Activated CD4-positive, alpha-beta memory T cell treated with anti-CD3 and anti-CD28 coated beads, Interleukin-2, amount 10 ng/mL, durations not matched to agents 7 days and 5 days (primary cell): ENCODE data around the gene ASTN2. TPM values are rescaled to one million over a fixed set of nuclear protein-coding genes. Genes with fewer than 3 reads are reported as not detected.

ENCODE experiments used
- CTCF ChIA-PET: fragments of 350-600 bp; sonication (Branson Sonifier 250); formaldehyde crosslinking; loops from one replicate; lab custom pipeline; 2021; ENCODE audit warnings: antibody characterized with exemption, inconsistent platforms; lab: Charles Lee
- POLR2A ChIA-PET: fragments of 350-600 bp; sonication (Branson Sonifier 250); formaldehyde crosslinking; loops from one replicate; lab custom pipeline; 2021; ENCODE audit warnings: antibody characterized with exemption; lab: Charles Lee
- DNase-seq: peaks from one replicate; pipeline ENCODE4 v3.0.0-alpha.2; 2020
- H3K27ac Mint-ChIP-seq: one replicate; pipeline ENCODE4 v1.8.0; 2021; ENCODE audit warnings: mild to moderate bottlenecking, mixed read lengths
- H3K27me3 Mint-ChIP-seq: one replicate; pipeline ENCODE4 v1.8.0; 2021; ENCODE audit warnings: mixed read lengths
- H3K36me3 Mint-ChIP-seq: one replicate; pipeline ENCODE4 v1.8.0; 2021; ENCODE audit warnings: low read depth, mixed read lengths
- H3K4me1 Mint-ChIP-seq: one replicate; pipeline ENCODE4 v1.8.0; 2021; ENCODE audit warnings: mixed read lengths
- H3K4me3 Mint-ChIP-seq: one replicate; pipeline ENCODE4 v1.8.0; 2021; ENCODE audit warnings: mild to moderate bottlenecking, mixed read lengths
- H3K9me3 Mint-ChIP-seq: one replicate; pipeline ENCODE4 v1.8.0; 2021; ENCODE audit warnings: mixed read lengths
- total RNA-seq, 2 experiments: library from RNA; stranded (reverse); gene quantifications; one replicate each; pipeline ENCODE4 v1.2.3, GENCODE V29; 2021

Gene ASTN2
- total RNA-seq, 2 experiments from 2014 or later, result 2.5 to 3.0 TPM

GRCh38 chr9:116629634-116630033 is 785.2 kb downstream of the ASTN2 start:
- Mint-ChIP-seq H3K4me1 (no peaks in the 10 kb centered on the region), H3K9me3 (no peaks in the 10 kb centered on the region), H3K4me3 (no peak overlapping the region), H3K27me3 (no peaks in the 10 kb centered on the region), H3K27ac (no peak overlapping the region), H3K36me3 (no peaks in the 10 kb centered on the region)
- POLR2A ChIA-PET, result no interaction called here
- DNase-seq, result no peak
- CTCF ChIA-PET, result no interaction called here

DNA sequence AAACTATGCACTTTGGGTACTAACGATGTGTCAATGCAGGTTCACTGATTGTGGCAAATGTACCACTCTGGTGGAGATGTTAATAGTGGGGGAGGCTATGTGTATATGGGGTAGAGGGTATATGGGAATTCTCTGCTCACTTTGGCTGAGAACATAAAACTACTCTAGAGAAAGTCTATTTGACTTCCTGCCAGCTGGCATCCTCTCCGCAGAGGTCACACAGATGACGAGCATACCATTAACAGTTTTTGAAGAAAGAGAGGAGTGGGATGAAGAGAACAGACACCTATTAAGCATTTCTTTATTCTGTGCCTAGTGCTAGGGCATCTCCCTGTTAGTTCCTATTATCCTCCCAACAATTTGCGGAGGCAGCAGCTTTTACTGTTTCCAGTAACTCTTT is 786.1 kb downstream of the ASTN2 start:
- H3K27ac Mint-ChIP-seq, result no peak overlapping the region
- POLR2A ChIA-PET, result no interaction called here
- no peaks in the 10 kb centered on the region for H3K4me1 Mint-ChIP-seq
- no peaks in the 10 kb centered on the region for H3K36me3 Mint-ChIP-seq
- CTCF ChIA-PET, result no interaction called here
- no peaks in the 10 kb centered on the region for H3K9me3 Mint-ChIP-seq
- no peak for DNase-seq
- no peak overlapping the region for H3K4me3 Mint-ChIP-seq
- H3K27me3 Mint-ChIP-seq, result no peaks in the 10 kb centered on the region

- Mint-ChIP-seq H3K27ac (no peak overlapping the region), H3K9me3 (no peaks in the 10 kb centered on the region), H3K27me3 (no peaks in the 10 kb centered on the region), H3K36me3 (no peaks in the 10 kb centered on the region), H3K4me3 (no peak overlapping the region), H3K4me1 (no peaks in the 10 kb centered on the region)
- POLR2A ChIA-PET, result no interaction called here
- DNase-seq, result no peak
- CTCF ChIA-PET, result no interaction called here
Observed at GRCh38 chr9:116627433-116627832, 787.4 kb downstream of the ASTN2 start.

DNA sequence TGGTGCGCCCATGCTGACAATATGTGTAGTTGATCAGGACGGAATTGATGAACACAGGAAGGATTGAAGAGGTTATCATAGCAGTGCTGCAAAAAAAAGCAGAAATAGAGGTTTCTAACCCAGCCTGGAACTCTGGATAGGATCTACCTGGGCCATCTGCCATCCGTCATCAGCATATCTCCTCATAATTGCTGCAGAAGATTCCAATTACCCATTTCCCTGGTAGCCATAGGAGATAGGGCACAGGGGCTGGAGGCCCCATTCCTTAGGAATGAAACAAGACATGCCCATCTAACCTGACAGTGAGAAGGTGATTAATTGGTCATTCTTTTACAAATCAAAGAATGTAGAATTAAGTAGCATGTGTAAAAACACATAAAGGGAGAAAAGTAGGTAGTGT is 788.1 kb downstream of the ASTN2 start:
- Mint-ChIP-seq H3K27ac (no peak overlapping the region), H3K36me3 (no peaks in the 10 kb centered on the region), H3K4me1 (no peaks in the 10 kb centered on the region), H3K9me3 (no peaks in the 10 kb centered on the region), H3K4me3 (no peak overlapping the region), H3K27me3 (no peaks in the 10 kb centered on the region)
- no peak for DNase-seq
- ChIA-PET CTCF (no interaction called here), POLR2A (no interaction called here)

- H3K36me3 Mint-ChIP-seq, result no peaks in the 10 kb centered on the region
- H3K4me1 Mint-ChIP-seq, result no peaks in the 10 kb centered on the region
- POLR2A ChIA-PET, result no interaction called here
- CTCF ChIA-PET, result no interaction called here
- H3K27ac Mint-ChIP-seq, result no peak overlapping the region
- H3K27me3 Mint-ChIP-seq, result no peaks in the 10 kb centered on the region
- H3K4me3 Mint-ChIP-seq, result no peak overlapping the region
- H3K9me3 Mint-ChIP-seq, result no peaks in the 10 kb centered on the region
- DNase-seq, result no peak
Observed at GRCh38 chr9:116623715-116624114, 791.1 kb downstream of the ASTN2 start.

GRCh38 chr9:116617389-116617788 is 797.5 kb downstream of the ASTN2 start:
- Mint-ChIP-seq H3K4me3 (no peak overlapping the region), H3K36me3 (peaks cover 12% of the 10 kb centered on the region), H3K27me3 (no peaks in the 10 kb centered on the region), H3K9me3 (no peaks in the 10 kb centered on the region), H3K4me1 (no peaks in the 10 kb centered on the region), H3K27ac (no peak overlapping the region)
- no peak for DNase-seq
- ChIA-PET CTCF (no interaction called here), POLR2A (no interaction called here)

GRCh38 chr9:116616304-116616914 is 798.4 kb downstream of the ASTN2 start:
- ChIA-PET POLR2A (no interaction called here), CTCF (no interaction called here)
- H3K27ac Mint-ChIP-seq, result no peak overlapping the region
- no peak overlapping the region for H3K4me3 Mint-ChIP-seq
- no peaks in the 10 kb centered on the region for H3K4me1 Mint-ChIP-seq
- no peak for DNase-seq
- H3K36me3 Mint-ChIP-seq, result peaks cover 14% of the 10 kb centered on the region
- H3K9me3 Mint-ChIP-seq, result no peaks in the 10 kb centered on the region
- H3K27me3 Mint-ChIP-seq, result no peaks in the 10 kb centered on the region

GRCh38 chr9:116608064-116608463 is 806.8 kb downstream of the ASTN2 start:
- Mint-ChIP-seq H3K4me1 (no peaks in the 10 kb centered on the region), H3K36me3 (peaks cover 7% of the 10 kb centered on the region), H3K4me3 (no peak overlapping the region), H3K9me3 (no peaks in the 10 kb centered on the region), H3K27me3 (no peaks in the 10 kb centered on the region), H3K27ac (no peak overlapping the region)
- ChIA-PET POLR2A (no interaction called here), CTCF (no interaction called here)
- DNase-seq, result no peak

DNA sequence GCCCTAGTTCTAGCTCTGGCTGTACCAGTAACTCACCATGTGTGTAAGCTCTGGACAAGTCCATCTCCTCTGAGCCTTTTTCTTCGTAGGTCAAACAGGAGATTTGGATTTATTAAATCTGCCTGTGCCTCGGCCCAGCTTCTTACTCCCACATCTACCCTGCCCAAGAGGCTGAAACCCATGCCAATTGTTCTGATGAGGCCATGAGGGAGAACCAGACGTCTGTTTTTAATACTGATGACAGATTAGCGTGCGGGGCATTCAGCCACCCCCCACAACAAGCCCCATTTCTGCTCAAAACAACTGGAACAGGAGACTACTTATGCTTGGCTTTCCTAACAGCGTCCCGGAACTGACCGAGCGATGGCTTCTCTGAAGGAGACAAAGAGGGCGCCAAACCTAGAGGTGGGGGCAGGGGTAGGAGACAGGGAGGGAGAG is 808.9 kb downstream of the ASTN2 start:
- Mint-ChIP-seq H3K36me3 (no peaks in the 10 kb centered on the region), H3K27me3 (no peaks in the 10 kb centered on the region), H3K27ac (no peak overlapping the region), H3K9me3 (no peaks in the 10 kb centered on the region), H3K4me3 (no peak overlapping the region), H3K4me1 (no peaks in the 10 kb centered on the region)
- no peak for DNase-seq
- CTCF ChIA-PET, result no interaction called here
- POLR2A ChIA-PET, result no interaction called here

DNA sequence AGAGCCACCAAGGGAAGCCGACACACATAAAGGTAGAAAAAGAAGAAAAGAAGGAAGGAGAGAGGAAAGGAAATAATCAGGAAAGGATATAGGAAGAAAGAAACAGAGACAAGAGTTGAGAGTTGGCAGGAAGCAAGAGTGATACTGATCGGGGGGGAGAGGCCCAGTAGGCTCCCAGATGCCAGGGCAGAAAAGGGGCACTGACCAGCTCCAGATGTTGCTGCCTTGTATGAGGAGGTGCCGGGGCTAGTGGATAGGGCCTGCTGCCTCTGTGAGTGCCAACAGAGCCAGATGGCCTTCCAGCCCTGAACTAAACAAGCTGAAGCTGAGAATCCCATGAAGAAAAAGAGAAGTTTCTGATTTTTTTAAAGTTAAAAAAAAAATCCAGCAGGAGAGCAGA is 809.8 kb downstream of the ASTN2 start:
- no peak overlapping the region for H3K4me3 Mint-ChIP-seq
- no peak overlapping the region for H3K27ac Mint-ChIP-seq
- ChIA-PET CTCF (interaction anchor here (0.6 kb wide), 1 partner anchor 1039 kb away, joined by 5 read pairs; no protein-coding TSS in a partner anchor), POLR2A (no interaction called here)
- no peak for DNase-seq
- H3K27me3 Mint-ChIP-seq, result no peaks in the 10 kb centered on the region
- no peaks in the 10 kb centered on the region for H3K9me3 Mint-ChIP-seq
- no peaks in the 10 kb centered on the region for H3K4me1 Mint-ChIP-seq
- no peaks in the 10 kb centered on the region for H3K36me3 Mint-ChIP-seq

DNA sequence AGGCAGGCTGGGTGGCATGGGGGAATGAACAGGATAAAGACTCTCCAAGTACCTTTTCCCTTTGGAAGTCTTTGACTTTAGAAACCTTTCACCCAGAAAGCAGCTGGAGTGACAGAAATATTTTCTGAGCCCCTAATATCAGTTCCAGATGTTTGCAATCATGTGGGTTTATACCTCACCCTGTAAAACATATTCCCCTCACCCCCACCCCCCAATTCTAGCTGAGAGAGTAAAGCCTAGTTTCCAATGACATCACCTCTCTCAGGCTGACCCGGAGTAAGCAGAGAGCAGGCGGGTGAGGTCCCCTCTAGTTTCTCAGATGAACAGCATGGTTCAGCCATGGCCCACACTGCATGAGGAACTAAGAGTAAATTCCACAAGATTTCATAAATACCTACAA is 810.6 kb downstream of the ASTN2 start:
- no peak for DNase-seq
- H3K9me3 Mint-ChIP-seq, result no peaks in the 10 kb centered on the region
- H3K27ac Mint-ChIP-seq, result no peak overlapping the region
- H3K27me3 Mint-ChIP-seq, result no peaks in the 10 kb centered on the region
- H3K4me3 Mint-ChIP-seq, result no peak overlapping the region
- POLR2A ChIA-PET, result no interaction called here
- no peaks in the 10 kb centered on the region for H3K4me1 Mint-ChIP-seq
- CTCF ChIA-PET, result interaction anchor here (0.6 kb wide), 1 partner anchor 1040 kb away, joined by 5 read pairs; no protein-coding TSS in a partner anchor
- H3K36me3 Mint-ChIP-seq, result no peaks in the 10 kb centered on the region

DNA sequence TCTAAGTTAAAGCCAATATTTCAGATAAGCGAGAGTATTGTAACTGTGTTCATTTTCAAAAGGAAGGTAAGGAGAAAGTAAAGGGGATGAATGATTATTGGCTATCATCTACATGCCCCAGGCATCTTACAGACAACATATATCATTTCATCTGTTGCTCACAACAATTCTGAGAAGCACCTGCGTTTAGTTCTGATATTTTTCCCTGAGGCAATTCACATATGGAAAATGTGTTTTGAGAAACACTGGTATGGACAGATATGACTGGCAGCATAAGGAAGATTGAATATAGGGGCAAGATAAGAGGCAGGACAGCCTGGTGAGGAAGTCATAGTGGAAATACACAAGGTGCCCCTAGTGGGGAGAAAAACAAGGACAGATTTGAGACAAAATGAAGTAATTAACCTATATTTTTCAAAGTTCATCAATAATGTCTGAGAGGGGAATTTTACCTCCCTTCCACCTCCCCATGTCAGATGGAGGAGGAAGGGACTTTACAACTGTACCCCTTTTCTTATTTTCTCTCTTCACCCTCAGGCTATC is 815.4 kb downstream of the ASTN2 start:
- Mint-ChIP-seq H3K4me1 (no peaks in the 10 kb centered on the region), H3K27ac (no peak overlapping the region), H3K4me3 (no peak overlapping the region), H3K36me3 (no peaks in the 10 kb centered on the region), H3K27me3 (no peaks in the 10 kb centered on the region), H3K9me3 (no peaks in the 10 kb centered on the region)
- POLR2A ChIA-PET, result no interaction called here
- DNase-seq, result no peak
- CTCF ChIA-PET, result no interaction called here

GRCh38 chr9:116596646-116597045 is 818.2 kb downstream of the ASTN2 start:
- ChIA-PET CTCF (no interaction called here), POLR2A (no interaction called here)
- Mint-ChIP-seq H3K4me3 (no peak overlapping the region), H3K9me3 (no peaks in the 10 kb centered on the region), H3K27ac (no peak overlapping the region), H3K36me3 (no peaks in the 10 kb centered on the region), H3K27me3 (no peaks in the 10 kb centered on the region), H3K4me1 (no peaks in the 10 kb centered on the region)
- DNase-seq, result no peak

GRCh38 chr9:116594547-116594946 is 820.3 kb downstream of the ASTN2 start:
- H3K9me3 Mint-ChIP-seq, result peaks cover 2% of the 10 kb centered on the region
- no peaks in the 10 kb centered on the region for H3K36me3 Mint-ChIP-seq
- POLR2A ChIA-PET, result no interaction called here
- H3K4me1 Mint-ChIP-seq, result no peaks in the 10 kb centered on the region
- H3K4me3 Mint-ChIP-seq, result no peak overlapping the region
- CTCF ChIA-PET, result no interaction called here
- H3K27me3 Mint-ChIP-seq, result no peaks in the 10 kb centered on the region
- DNase-seq, result no peak
- H3K27ac Mint-ChIP-seq, result no peak overlapping the region
